Keratinocyte (primary cell): ENCODE results near the gene C4orf54. TPM values are rescaled to one million over a fixed set of nuclear protein-coding genes. Genes with fewer than 3 reads are reported as not detected.

ENCODE experiments used
- DNase-seq: peaks from one replicate; pipeline ENCODE4 v3.0.0-alpha.2; 2011; ENCODE audit warnings: low read depth, missing footprints, low spot score
- FAIRE-seq: peaks from 2 replicates; lab custom pipeline; 2011; peaks lifted over from hg19 to GRCh38; lab: Jason Lieb, UNC
- H2AFZ ChIP-seq: 2 replicates; pipeline ENCODE4 v1.6.0; 2012; ENCODE audit warnings: low read length, control low read depth, inconsistent platforms; ENCODE audit not compliant: control insufficient read depth
- H3K27ac ChIP-seq: 2 replicates; pipeline ENCODE4 v1.5.1; 2011; ENCODE audit warnings: low read length; ENCODE audit not compliant: control insufficient read depth, insufficient read depth
- H3K27me3 ChIP-seq: 3 replicates; pipeline ENCODE4 v1.6.0; 2011; ENCODE audit warnings: low read length; ENCODE audit not compliant: control insufficient read depth, insufficient read depth; ENCODE audit errors: extremely low read depth
- H3K36me3 ChIP-seq, 2 experiments: 2 replicates in 1 of 2; 3 replicates in 1 of 2; pipeline ENCODE4 v1.5.1; 2011; ENCODE audit warnings: low read length in 2 of 2, mild to moderate bottlenecking in 1 of 2; ENCODE audit not compliant: control insufficient read depth in 2 of 2, insufficient read depth in 2 of 2; ENCODE audit errors: extremely low read depth in 1 of 2
- H3K4me1 ChIP-seq: 3 replicates; pipeline ENCODE4 v1.5.1; 2011; ENCODE audit warnings: low read length; ENCODE audit not compliant: control insufficient read depth, insufficient read depth; ENCODE audit errors: extremely low read depth
- H3K4me2 ChIP-seq: 3 replicates; pipeline ENCODE4 v1.6.0; 2011; ENCODE audit warnings: low read depth, low read length; ENCODE audit not compliant: control insufficient read depth, insufficient read depth; ENCODE audit errors: extremely low read depth
- H3K4me3 ChIP-seq, 3 experiments: fragments of 200-600 bp in 1 of 3; sonication (generic) in 1 of 3; 2 replicates in 2 of 3; 3 replicates in 1 of 3; pipeline ENCODE4 v1.5.1; 2011 to 2016; ENCODE audit warnings: low read length in 3 of 3, mild to moderate bottlenecking in 3 of 3, control low read depth in 2 of 3, inconsistent platforms in 1 of 3, low read depth in 1 of 3, mixed read lengths in 1 of 3, mixed run types in 1 of 3, moderate library complexity in 1 of 3; ENCODE audit not compliant: control insufficient read depth in 2 of 3, insufficient read depth in 2 of 3; ENCODE audit errors: extremely low read depth in 1 of 3
- H3K79me2 ChIP-seq: 2 replicates; pipeline ENCODE4 v1.6.0; 2012; ENCODE audit warnings: low read length; ENCODE audit not compliant: control insufficient read depth, insufficient read depth
- H3K9ac ChIP-seq: 3 replicates; pipeline ENCODE4 v1.6.0; 2011; ENCODE audit warnings: low read length; ENCODE audit not compliant: control insufficient read depth, insufficient read depth; ENCODE audit errors: extremely low read depth
- H3K9me1 ChIP-seq: 3 replicates; pipeline ENCODE4 v1.6.0; 2011; ENCODE audit warnings: low read length; ENCODE audit not compliant: control insufficient read depth, insufficient read depth; ENCODE audit errors: extremely low read depth
- H3K9me3 ChIP-seq: 2 replicates; pipeline ENCODE4 v1.5.1; 2012; ENCODE audit warnings: low read depth, low read length; ENCODE audit not compliant: control insufficient read depth
- H4K20me1 ChIP-seq: 3 replicates; pipeline ENCODE4 v1.6.0; 2011; ENCODE audit warnings: low read length; ENCODE audit not compliant: control insufficient read depth, insufficient read depth; ENCODE audit errors: extremely low read depth
- EZH2 ChIP-seq: IDR thresholded peaks from one replicate; pipeline ENCODE4 v1.6.1; 2012; ENCODE audit warnings: inconsistent platforms, mild to moderate bottlenecking, low read length, moderate library complexity
- dilution Hi-C: fragments of 300-500 bp; cut with MboI; formaldehyde crosslinking; loops from one replicate; pipeline ENCODE4 v1.7.0; 2020; ENCODE audit warnings: low sequenced_read_pairs; ENCODE audit not compliant: extremely low pct_ligation_motif_present
- polyA plus RNA-seq, 5 experiments: library from polyadenylated mRNA; depleted of rRNA in 3 of 5; stranded (reverse) in 3 of 5; stranded (forward) in 1 of 5; unstranded in 1 of 5; fragments of >200 nt; gene quantifications; 1 replicate in 1 of 5; 2 replicates in 3 of 5; 3 replicates in 1 of 5; pipeline versions ENCODE4 v1.2.1 to v1.2.3, GENCODE V29; 2011 to 2012; ENCODE audit warnings: missing spikeins in 2 of 5, low read depth in 1 of 5, low replicate concordance in 1 of 5
- TF ChIP-seq, protein P1 (sequence below), 3 experiments: IDR thresholded peaks in 1 of 3; conservative IDR thresholded peaks in 1 of 3; optimal IDR thresholded peaks in 1 of 3; 2 replicates in 2 of 3; 3 replicates in 1 of 3; pipeline versions ENCODE3 to v1.5.1; 2011; ENCODE audit warnings: low read length in 3 of 3, mild to moderate bottlenecking in 3 of 3, moderate library complexity in 2 of 3, control low read depth in 1 of 3, inconsistent platforms in 1 of 3; ENCODE audit not compliant: insufficient read depth in 2 of 3; ENCODE audit errors: extremely low read depth in 1 of 3

The C4orf54 gene
- polyA plus RNA-seq, 1 donor (not counting 4 experiments of a cell fraction or from before 2014, with no cell fraction given), result 0.01 TPM

DNA sequence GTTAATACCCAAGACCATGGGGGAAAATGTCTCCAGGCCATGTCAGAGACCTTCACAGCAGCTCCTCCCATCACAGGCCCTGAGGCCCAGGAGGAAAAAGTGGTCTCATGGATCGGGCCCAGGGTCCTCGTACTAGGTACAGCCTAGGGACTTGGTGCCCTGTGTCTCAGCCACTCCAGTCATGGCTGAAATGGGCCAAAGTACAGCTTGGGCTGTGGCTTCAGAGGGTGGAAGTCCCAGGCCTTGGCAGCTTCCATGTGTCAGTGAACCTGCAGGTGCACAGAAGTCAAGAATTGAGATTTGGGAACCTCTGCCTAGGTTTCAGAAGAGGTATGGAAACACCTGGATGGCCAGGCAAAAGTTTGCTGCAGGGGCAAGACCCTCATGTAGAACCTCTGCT is 27.6 kb upstream of the C4orf54 start:
- no peak overlapping the region for H3K27ac ChIP-seq
- dilution Hi-C loops, result no loop called here
- no peaks in the 10 kb centered on the region for H3K36me3 ChIP-seq
- peaks cover 4% of the 10 kb centered on the region for H3K27me3 ChIP-seq
- FAIRE-seq (no peak), DNase-seq (no peak)
- H3K4me1 ChIP-seq, result no peaks in the 10 kb centered on the region
- no peaks in the 10 kb centered on the region for H3K9me3 ChIP-seq
- H3K4me3 ChIP-seq, result no peak overlapping the region
- no peaks in the 10 kb centered on the region for H3K79me2 ChIP-seq
- no peak overlapping the region for H3K9ac ChIP-seq
- H3K9me1 ChIP-seq, result no peaks in the 10 kb centered on the region
- no peaks in the 10 kb centered on the region for H4K20me1 ChIP-seq
- H2AFZ ChIP-seq, result no peak overlapping the region
- TF ChIP-seq, protein P1, sequence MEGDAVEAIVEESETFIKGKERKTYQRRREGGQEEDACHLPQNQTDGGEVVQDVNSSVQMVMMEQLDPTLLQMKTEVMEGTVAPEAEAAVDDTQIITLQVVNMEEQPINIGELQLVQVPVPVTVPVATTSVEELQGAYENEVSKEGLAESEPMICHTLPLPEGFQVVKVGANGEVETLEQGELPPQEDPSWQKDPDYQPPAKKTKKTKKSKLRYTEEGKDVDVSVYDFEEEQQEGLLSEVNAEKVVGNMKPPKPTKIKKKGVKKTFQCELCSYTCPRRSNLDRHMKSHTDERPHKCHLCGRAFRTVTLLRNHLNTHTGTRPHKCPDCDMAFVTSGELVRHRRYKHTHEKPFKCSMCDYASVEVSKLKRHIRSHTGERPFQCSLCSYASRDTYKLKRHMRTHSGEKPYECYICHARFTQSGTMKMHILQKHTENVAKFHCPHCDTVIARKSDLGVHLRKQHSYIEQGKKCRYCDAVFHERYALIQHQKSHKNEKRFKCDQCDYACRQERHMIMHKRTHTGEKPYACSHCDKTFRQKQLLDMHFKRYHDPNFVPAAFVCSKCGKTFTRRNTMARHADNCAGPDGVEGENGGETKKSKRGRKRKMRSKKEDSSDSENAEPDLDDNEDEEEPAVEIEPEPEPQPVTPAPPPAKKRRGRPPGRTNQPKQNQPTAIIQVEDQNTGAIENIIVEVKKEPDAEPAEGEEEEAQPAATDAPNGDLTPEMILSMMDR (optimal IDR thresholded peaks at IDR 0.05 in 1 of 3, IDR thresholded peaks at IDR 0.05 in 1 of 3, conservative IDR thresholded peaks at IDR 0.05 in 1 of 3; ENCODE audit: extremely low read depth in 1 of 3, insufficient read depth in 2 of 3, low read length in 3 of 3), result no peak
- TF ChIP-seq EZH2, result no peak
- H3K4me2 ChIP-seq, result no peak overlapping the region

DNA sequence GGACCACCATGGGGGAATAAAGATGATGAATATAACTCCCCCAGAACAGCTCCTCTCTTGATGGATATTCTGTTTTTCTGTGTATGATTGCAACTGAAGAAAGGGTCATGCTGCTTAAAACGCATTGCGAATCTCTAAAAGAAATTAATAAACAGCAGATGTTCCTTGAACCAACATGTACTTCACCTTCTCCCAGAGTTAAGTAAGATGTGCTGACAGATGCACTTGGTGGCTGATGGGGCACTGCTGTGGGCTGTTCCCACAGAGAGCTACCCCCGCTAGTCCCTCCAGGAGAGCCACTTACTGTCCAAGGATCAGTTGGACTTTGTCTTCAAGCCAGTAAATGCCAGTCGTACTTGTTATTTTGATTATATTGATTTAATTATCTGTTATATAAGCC is 26.3 kb upstream of the C4orf54 start:
- Histone ChIP-seq H3K27me3 (peaks cover 8% of the 10 kb centered on the region), H3K4me3 (no peak overlapping the region), H3K4me1 (no peaks in the 10 kb centered on the region), H3K9me1 (no peaks in the 10 kb centered on the region), H3K36me3 (no peaks in the 10 kb centered on the region), H3K9ac (no peak overlapping the region), H2AFZ (no peak overlapping the region), H3K27ac (no peak overlapping the region), H4K20me1 (no peaks in the 10 kb centered on the region), H3K9me3 (no peaks in the 10 kb centered on the region), H3K4me2 (no peak overlapping the region), H3K79me2 (no peaks in the 10 kb centered on the region)
- TF ChIP-seq, protein P1 (optimal IDR thresholded peaks at IDR 0.05 in 1 of 3, IDR thresholded peaks at IDR 0.05 in 1 of 3, conservative IDR thresholded peaks at IDR 0.05 in 1 of 3; ENCODE audit: extremely low read depth in 1 of 3, insufficient read depth in 2 of 3, low read length in 3 of 3), result no peak
- DNase-seq (no peak), FAIRE-seq (no peak)
- dilution Hi-C loops, result no loop called here
